ENCODE data around the gene ABCF3.

- TF ChIP-seq CTCF (IDR thresholded peaks at IDR 0.05) (no peak), POLR2A (IDR thresholded peaks at IDR 0.05) (no peak)
These were observed 48.8 kb downstream of the ABCF3 start for GRCh38 chr3:184234671-184235380.
